ENCODE measurements around the gene STRA6.

DNA sequence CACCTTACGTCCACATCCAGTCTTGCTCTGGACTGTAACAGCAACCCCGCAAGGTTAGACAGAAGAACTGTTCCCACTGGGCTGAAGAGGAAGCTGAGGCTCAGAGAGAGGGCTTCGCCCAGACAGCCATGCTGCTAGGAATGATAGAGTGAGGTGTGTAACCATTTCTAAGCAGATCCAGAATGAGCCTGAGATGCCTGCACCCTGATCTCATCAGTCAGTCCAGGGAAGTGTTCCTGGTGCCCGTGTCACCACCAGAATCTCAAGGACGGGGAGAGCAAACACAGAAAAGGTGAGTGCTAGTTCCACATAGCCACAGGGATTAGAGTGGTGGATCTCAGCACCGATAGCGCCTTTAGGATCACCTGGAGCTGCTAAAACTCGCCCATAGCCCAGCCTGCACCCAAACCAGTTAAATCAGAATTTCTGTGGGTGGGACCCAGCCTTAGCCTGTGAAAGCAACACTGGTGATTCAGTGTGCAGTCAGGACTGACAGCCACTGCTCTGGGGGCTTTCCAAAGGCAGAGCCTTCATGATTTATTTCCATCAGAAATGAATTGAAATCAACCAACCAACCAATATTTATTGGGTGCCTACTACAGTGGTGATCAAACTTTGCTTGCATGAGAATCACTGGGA lies 16.8 kb downstream of the STRA6 start:
- TF ChIP-seq, protein P1, sequence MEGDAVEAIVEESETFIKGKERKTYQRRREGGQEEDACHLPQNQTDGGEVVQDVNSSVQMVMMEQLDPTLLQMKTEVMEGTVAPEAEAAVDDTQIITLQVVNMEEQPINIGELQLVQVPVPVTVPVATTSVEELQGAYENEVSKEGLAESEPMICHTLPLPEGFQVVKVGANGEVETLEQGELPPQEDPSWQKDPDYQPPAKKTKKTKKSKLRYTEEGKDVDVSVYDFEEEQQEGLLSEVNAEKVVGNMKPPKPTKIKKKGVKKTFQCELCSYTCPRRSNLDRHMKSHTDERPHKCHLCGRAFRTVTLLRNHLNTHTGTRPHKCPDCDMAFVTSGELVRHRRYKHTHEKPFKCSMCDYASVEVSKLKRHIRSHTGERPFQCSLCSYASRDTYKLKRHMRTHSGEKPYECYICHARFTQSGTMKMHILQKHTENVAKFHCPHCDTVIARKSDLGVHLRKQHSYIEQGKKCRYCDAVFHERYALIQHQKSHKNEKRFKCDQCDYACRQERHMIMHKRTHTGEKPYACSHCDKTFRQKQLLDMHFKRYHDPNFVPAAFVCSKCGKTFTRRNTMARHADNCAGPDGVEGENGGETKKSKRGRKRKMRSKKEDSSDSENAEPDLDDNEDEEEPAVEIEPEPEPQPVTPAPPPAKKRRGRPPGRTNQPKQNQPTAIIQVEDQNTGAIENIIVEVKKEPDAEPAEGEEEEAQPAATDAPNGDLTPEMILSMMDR (IDR thresholded peaks at IDR 0.05), result no peak
- TF ChIP-seq POLR2A (IDR thresholded peaks at IDR 0.05), result no peak
